Activated B cell treated with CpG ODN at 0.5 μM for 24 hours (primary cell): ENCODE data around the gene DPRX. TPM values are rescaled to one million over a fixed set of nuclear protein-coding genes. Genes with fewer than 3 reads are reported as not detected.

Experiments used
- ATAC-seq: fragments of 200-7000 bp; cut with Tn5 transposase; one replicate; pipeline ENCODE4 v1.10.0; 2021; ENCODE audit warnings: low read depth, mild to moderate bottlenecking, moderate library complexity
- CTCF ChIA-PET: fragments of 350-600 bp; sonication (Branson Sonifier 250); formaldehyde crosslinking; loops from one replicate; lab custom pipeline; 2021; ENCODE audit warnings: antibody characterized with exemption; lab: Charles Lee
- POLR2A ChIA-PET: fragments of 350-600 bp; sonication (Branson Sonifier 250); formaldehyde crosslinking; loops from one replicate; lab custom pipeline; 2021; ENCODE audit warnings: antibody characterized with exemption; lab: Charles Lee
- DNase-seq: peaks from one replicate; pipeline ENCODE4 v3.0.0; 2022
- H3K27ac Mint-ChIP-seq: one replicate; pipeline ENCODE4 v1.8.0; 2020; ENCODE audit warnings: mixed read lengths
- H3K27me3 Mint-ChIP-seq: one replicate; pipeline ENCODE4 v1.8.0; 2021; ENCODE audit warnings: mixed read lengths
- H3K36me3 Mint-ChIP-seq: one replicate; pipeline ENCODE4 v1.8.0; 2021; ENCODE audit warnings: low read depth, mixed read lengths
- H3K4me1 Mint-ChIP-seq: one replicate; pipeline ENCODE4 v1.8.0; 2021; ENCODE audit warnings: mixed read lengths
- H3K4me3 Mint-ChIP-seq: one replicate; pipeline ENCODE4 v1.8.0; 2020; ENCODE audit warnings: mild to moderate bottlenecking, mixed read lengths
- H3K9me3 Mint-ChIP-seq: one replicate; pipeline ENCODE4 v1.8.0; 2020; ENCODE audit warnings: mixed read lengths
- intact Hi-C: fragments of 100-400 bp; cut with micrococcal nuclease; formaldehyde crosslinking; loops from one replicate; pipeline ENCODE4 v1.15.1; 2024
- total RNA-seq: library from RNA; stranded (reverse); gene quantifications from 2 replicates; pipeline ENCODE4 v1.2.3, GENCODE V29; 2022
- TF ChIP-seq, protein P1 (sequence below): fragments of 200-600 bp; IDR thresholded peaks from one replicate; pipeline ENCODE4 v1.8.0; 2022; ENCODE audit warnings: antibody characterized with exemption, mild to moderate bottlenecking

Gene DPRX
- total RNA-seq, 1 donor from 2014 or later: not detected

DNA sequence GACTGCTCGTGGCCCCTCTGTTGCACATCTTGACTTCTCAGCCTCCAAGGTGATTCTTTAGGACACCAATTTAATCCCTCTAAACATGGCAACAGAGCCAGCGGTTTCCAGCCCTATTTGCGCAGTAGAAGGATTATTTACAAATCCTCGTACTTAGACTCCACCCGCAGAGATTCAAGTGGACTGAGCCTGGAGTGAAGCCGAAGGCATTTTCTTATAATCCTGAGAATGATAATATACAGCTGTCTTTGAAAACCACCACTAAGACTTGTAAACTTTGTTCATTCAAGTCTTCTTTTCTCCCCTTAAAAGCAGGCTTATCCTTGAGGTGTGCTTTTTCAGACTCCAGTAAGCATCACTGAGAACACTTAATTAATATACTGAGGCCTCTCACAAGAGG lies 4.8 kb upstream of the DPRX start:
- POLR2A ChIA-PET: no interaction called here
- Mint-ChIP-seq H3K36me3 (no peaks in the 10 kb centered on the region), H3K9me3 (no peaks in the 10 kb centered on the region), H3K4me1 (no peaks in the 10 kb centered on the region), H3K27me3 (no peaks in the 10 kb centered on the region), H3K27ac (no peak overlapping the region), H3K4me3 (no peak overlapping the region)
- TF ChIP-seq, protein P1, sequence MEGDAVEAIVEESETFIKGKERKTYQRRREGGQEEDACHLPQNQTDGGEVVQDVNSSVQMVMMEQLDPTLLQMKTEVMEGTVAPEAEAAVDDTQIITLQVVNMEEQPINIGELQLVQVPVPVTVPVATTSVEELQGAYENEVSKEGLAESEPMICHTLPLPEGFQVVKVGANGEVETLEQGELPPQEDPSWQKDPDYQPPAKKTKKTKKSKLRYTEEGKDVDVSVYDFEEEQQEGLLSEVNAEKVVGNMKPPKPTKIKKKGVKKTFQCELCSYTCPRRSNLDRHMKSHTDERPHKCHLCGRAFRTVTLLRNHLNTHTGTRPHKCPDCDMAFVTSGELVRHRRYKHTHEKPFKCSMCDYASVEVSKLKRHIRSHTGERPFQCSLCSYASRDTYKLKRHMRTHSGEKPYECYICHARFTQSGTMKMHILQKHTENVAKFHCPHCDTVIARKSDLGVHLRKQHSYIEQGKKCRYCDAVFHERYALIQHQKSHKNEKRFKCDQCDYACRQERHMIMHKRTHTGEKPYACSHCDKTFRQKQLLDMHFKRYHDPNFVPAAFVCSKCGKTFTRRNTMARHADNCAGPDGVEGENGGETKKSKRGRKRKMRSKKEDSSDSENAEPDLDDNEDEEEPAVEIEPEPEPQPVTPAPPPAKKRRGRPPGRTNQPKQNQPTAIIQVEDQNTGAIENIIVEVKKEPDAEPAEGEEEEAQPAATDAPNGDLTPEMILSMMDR: no peak
- DNase-seq (no peak), ATAC-seq (no peak)
- intact Hi-C loops: no loop called here
- CTCF ChIA-PET: no interaction called here

GRCh38 chr19:53634768-53635167 lies 3.0 kb downstream of the DPRX start:
- peaks cover 3% of the 10 kb centered on the region for H3K9me3 Mint-ChIP-seq

DNA sequence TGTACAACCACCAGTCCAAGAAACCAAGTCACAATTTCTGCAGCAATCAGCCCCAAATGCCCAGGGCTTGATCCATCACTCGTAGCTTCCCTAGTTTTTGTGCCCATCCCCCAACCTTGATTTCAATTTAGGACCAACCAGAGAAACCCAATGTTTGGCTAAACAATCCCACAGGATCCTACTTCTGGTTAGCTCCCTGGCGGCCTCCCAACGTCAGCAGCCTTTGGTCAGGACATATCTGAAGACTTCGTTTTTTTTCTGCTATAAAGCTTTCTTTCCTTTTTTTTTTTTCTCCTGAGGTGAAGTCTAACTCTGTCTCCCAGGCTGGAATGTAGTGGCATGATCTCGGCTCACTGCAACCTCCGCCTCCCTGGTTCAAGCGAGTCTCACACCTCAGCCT lies 7.7 kb downstream of the DPRX start:
- CTCF ChIA-PET: no interaction called here
- peaks cover 2% of the 10 kb centered on the region for H3K9me3 Mint-ChIP-seq
- TF ChIP-seq, protein P1: no peak
- H3K27ac Mint-ChIP-seq: no peak overlapping the region
- intact Hi-C loops: no loop called here
- no peaks in the 10 kb centered on the region for H3K27me3 Mint-ChIP-seq
- no peak for DNase-seq
- no peaks in the 10 kb centered on the region for H3K36me3 Mint-ChIP-seq
- H3K4me1 Mint-ChIP-seq: no peaks in the 10 kb centered on the region
- ATAC-seq: no peak
- POLR2A ChIA-PET: no interaction called here
- no peak overlapping the region for H3K4me3 Mint-ChIP-seq

More at GRCh38 chr19:53634768-53635167, 3.0 kb downstream of the DPRX start:
- intact Hi-C loops: no loop called here
- H3K4me3 Mint-ChIP-seq: no peak overlapping the region
- ChIA-PET CTCF (no interaction called here), POLR2A (no interaction called here)
- no peaks in the 10 kb centered on the region for H3K4me1 Mint-ChIP-seq
- no peaks in the 10 kb centered on the region for H3K27me3 Mint-ChIP-seq
- TF ChIP-seq, protein P1: no peak
- DNase-seq: no peak
- no peak for ATAC-seq
- H3K27ac Mint-ChIP-seq: no peak overlapping the region
- H3K36me3 Mint-ChIP-seq: no peaks in the 10 kb centered on the region

DNA sequence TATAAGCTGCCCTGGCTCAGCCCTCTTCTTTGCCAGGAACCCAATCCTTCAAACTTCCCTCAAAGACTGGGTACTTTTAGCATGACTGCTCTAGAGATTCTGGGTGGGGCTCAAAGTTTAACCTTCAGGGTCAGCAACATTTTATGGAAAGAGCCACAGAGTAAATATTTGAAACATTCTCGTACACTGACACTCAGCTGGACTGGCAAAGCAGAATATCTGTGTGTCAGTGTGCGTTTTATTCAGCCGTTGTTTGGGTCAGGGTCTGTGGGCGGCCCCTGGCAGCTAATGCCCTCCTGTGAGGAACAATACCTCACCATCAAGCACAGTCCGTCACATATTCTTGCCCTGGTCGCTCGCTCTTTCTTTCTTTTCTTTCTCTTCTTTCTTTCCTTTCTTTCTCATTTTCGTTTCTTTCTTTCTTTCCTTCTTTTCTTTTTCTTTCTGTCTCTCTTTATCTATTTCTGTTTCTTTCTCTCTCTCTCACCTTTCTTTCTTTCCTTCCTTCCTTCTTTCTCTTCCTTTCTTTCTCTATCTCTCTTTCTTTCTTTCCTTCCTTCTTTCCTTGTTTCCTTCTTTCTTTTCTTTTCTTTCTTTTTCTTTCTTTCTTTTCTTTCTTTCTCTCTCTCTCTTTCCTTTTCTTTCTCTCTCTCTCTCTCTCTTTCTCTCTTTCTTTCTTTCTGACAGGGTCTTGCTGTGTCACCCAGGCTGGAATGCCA lies 10.7 kb downstream of the DPRX start:
- POLR2A ChIA-PET: no interaction called here
- H3K36me3 Mint-ChIP-seq: no peaks in the 10 kb centered on the region
- no peak for DNase-seq

DNA sequence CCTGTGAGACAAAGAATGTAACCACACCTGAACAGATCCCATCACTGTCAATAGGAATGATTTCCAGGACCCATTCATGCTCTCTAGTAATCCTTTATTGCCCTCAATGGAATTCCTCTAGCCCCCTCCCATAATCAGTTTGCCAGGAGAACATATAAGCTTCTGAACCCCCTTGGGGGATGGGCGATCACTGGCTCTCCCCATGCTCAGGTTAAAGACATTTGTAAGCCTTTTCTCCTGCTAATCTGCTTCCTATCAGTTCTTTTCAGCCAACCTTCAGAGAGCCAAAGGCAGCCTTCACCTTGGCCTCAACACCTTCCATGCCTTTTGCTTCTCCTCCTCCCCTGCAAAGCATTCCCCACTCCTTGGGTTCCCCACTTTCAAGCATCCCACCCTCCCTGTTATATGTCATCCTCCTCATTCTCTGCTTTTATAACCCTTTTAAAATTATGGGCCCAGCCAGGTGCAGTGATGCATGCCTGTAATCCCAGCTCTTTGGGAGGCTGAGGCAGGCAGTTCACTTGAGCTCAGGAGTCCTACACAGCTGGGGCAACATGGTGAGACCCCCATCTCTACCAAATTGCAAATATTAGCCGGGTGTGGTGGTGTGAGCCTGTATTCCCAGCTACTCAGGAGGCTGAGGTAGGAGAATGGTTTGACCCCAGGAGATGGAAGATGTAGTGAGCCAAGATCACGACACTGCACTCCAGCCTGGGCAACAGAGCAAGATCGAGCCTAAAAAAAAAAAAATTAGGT lies 12.4 kb downstream of the DPRX start:
- no peak overlapping the region for H3K4me3 Mint-ChIP-seq
- CTCF ChIA-PET: no interaction called here
- intact Hi-C loops: no loop called here
- no peak for DNase-seq
- no peaks in the 10 kb centered on the region for H3K27me3 Mint-ChIP-seq
- POLR2A ChIA-PET: no interaction called here
- peaks cover 2% of the 10 kb centered on the region for H3K9me3 Mint-ChIP-seq
- ATAC-seq: no peak
- no peak overlapping the region for H3K27ac Mint-ChIP-seq
- H3K36me3 Mint-ChIP-seq: no peaks in the 10 kb centered on the region
- no peaks in the 10 kb centered on the region for H3K4me1 Mint-ChIP-seq
- TF ChIP-seq, protein P1: no peak

More for the DNA sequence above, 10.7 kb downstream of the DPRX start:
- Mint-ChIP-seq H3K27me3 (no peaks in the 10 kb centered on the region), H3K4me3 (no peak overlapping the region), H3K4me1 (no peaks in the 10 kb centered on the region), H3K27ac (no peak overlapping the region), H3K9me3 (peaks cover 2% of the 10 kb centered on the region)
- intact Hi-C loops: no loop called here
- CTCF ChIA-PET: no interaction called here
- TF ChIP-seq, protein P1: peak; percentile 25
- ATAC-seq: no peak
